ENCODE measurements around the gene CNTNAP2.

DNA sequence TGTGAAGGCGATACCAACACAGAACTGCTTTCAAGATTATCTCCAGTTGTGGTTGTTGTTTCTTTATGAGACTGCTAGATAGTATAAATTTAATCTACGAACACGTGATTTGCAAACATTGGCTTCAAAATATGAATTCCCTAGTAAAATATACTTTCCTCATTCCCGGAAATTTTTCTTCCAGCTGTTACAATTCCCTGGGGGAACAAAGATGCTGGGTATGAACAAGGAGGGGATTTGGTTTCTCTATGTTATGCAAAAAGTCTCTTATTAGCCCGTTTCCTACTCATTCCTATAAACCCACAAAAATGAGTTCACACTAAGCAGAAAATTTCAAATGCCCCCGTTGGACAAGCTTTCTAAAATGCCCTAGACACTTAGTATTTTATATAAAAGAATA, 928.3 kb downstream of the CNTNAP2 start:
- TF ChIP-seq, protein P1, sequence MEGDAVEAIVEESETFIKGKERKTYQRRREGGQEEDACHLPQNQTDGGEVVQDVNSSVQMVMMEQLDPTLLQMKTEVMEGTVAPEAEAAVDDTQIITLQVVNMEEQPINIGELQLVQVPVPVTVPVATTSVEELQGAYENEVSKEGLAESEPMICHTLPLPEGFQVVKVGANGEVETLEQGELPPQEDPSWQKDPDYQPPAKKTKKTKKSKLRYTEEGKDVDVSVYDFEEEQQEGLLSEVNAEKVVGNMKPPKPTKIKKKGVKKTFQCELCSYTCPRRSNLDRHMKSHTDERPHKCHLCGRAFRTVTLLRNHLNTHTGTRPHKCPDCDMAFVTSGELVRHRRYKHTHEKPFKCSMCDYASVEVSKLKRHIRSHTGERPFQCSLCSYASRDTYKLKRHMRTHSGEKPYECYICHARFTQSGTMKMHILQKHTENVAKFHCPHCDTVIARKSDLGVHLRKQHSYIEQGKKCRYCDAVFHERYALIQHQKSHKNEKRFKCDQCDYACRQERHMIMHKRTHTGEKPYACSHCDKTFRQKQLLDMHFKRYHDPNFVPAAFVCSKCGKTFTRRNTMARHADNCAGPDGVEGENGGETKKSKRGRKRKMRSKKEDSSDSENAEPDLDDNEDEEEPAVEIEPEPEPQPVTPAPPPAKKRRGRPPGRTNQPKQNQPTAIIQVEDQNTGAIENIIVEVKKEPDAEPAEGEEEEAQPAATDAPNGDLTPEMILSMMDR (IDR thresholded peaks at IDR 0.05 in 4 of 5, conservative IDR thresholded peaks at IDR 0.05 in 1 of 5) = no peak
- TF ChIP-seq POLR2A (IDR thresholded peaks at IDR 0.05) = no peak

All from gastrocnemius medialis (tissue), 4 donors.